ENCODE measurements around the gene SCRN2. TPM values are rescaled to one million over a fixed set of nuclear protein-coding genes. Genes with fewer than 3 reads are reported as not detected.

Gene SCRN2
- total and polyA plus RNA-seq, 2 of the 13 experiments (the other 11 are each of a cell fraction or from before 2014, with no cell fraction given): 21.7 to 29.5 TPM

- TF ChIP-seq GPBP1L1 (CRISPR knock-in tag; IDR thresholded peaks at IDR 0.05): no peak
- TF ChIP-seq ATF4 (CRISPR knock-in tag; IDR thresholded peaks at IDR 0.05): 0 out of 4 replicates have a peak, but pooled peaks of 1 of the 2 experiments have one; percentile 67
- 0 out of 2 replicates have a peak, but pooled peaks have one; percentile 9 for TF ChIP-seq KDM1A (CRISPR knock-in tag; IDR thresholded peaks at IDR 0.05)
- TF ChIP-seq IRF9 (CRISPR knock-in tag; IDR thresholded peaks at IDR 0.05; ENCODE audit: borderline replicate concordance): no peak
- TF ChIP-seq HNF4A (CRISPR knock-in tag; IDR thresholded peaks at IDR 0.05): 0 out of 2 replicates have a peak, but pooled peaks have one; percentile 11
- TF ChIP-seq BCL6 (CRISPR knock-in tag; IDR thresholded peaks at IDR 0.05): 0 out of 2 replicates have a peak, but pooled peaks have one; percentile 17
- TF ChIP-seq WIZ (CRISPR knock-in tag; IDR thresholded peaks at IDR 0.05): no peak
- peak; percentile 49; the same call in 1 of the 2 replicates for TF ChIP-seq CBX5 (CRISPR knock-in tag; IDR thresholded peaks at IDR 0.05; ENCODE audit: borderline replicate concordance)
- TF ChIP-seq ZNF644 (CRISPR knock-in tag; IDR thresholded peaks at IDR 0.05; ENCODE audit: low read depth): 0 out of 2 replicates have a peak, but pooled peaks have one; percentile 28
- TF ChIP-seq SALL1 (CRISPR knock-in tag; IDR thresholded peaks at IDR 0.05): peak; percentile 56
- TF ChIP-seq MNT (IDR thresholded peaks at IDR 0.05): peak; percentile 26; the same call in 1 of the 2 replicates
- TF ChIP-seq TCF7 (IDR thresholded peaks at IDR 0.05; ENCODE audit: low read depth): 0 out of 2 replicates have a peak, but pooled peaks have one; percentile 15
- TF ChIP-seq RERE (CRISPR knock-in tag; IDR thresholded peaks at IDR 0.05; ENCODE audit: low read depth): no peak
- 0 out of 2 replicates have a peak, but pooled peaks have one; percentile 32 for TF ChIP-seq ZBTB7B (CRISPR knock-in tag; IDR thresholded peaks at IDR 0.05)
- 0 out of 2 replicates have a peak, but pooled peaks have one; percentile 30 for TF ChIP-seq PAXIP1 (CRISPR knock-in tag; conservative IDR thresholded peaks at IDR 0.05)
Observed at GRCh38 chr17:47844227-47844626, 3.2 kb upstream of the SCRN2 start (continued).

All from HepG2 (cell line).